Suprapubic skin (tissue), 4 donors: ENCODE results near the gene ZNF124. TPM values are rescaled to one million over a fixed set of nuclear protein-coding genes. Genes with fewer than 3 reads are reported as not detected.
"Not testable (repeated sequence)": the region's sequence is repeated elsewhere in the genome, so short reads cannot be mapped to it uniquely, and the experiment has no call there.

Experiments
- DNase-seq, 2 donors: peaks; one replicate each; pipeline ENCODE4 v3.0.0-alpha.2; 2019; ENCODE audit warnings: low spot score in 2 of 2
- H3K27ac ChIP-seq: fragments of 200-600 bp; sonication (generic); one replicate; pipeline ENCODE4 v1.5.1; 2019
- H3K27me3 ChIP-seq: fragments of 200-600 bp; sonication (generic); one replicate; pipeline ENCODE4 v1.5.1; 2019
- H3K36me3 ChIP-seq: fragments of 200-600 bp; sonication (generic); one replicate; pipeline ENCODE4 v1.5.1; 2019
- H3K4me1 ChIP-seq: fragments of 200-600 bp; sonication (generic); one replicate; pipeline ENCODE4 v1.5.1; 2019
- H3K4me3 ChIP-seq: fragments of 200-600 bp; sonication (generic); one replicate; pipeline ENCODE4 v1.5.1; 2019; ENCODE audit warnings: mild to moderate bottlenecking
- H3K9me3 ChIP-seq: fragments of 200-600 bp; sonication (generic); one replicate; pipeline ENCODE4 v1.5.1; 2019
- CTCF ChIP-seq, 2 donors: fragments of 200-600 bp in 1 of 2; fragments of 450-650 bp in 1 of 2; sonication (generic) in 1 of 2; IDR thresholded peaks; one replicate each; pipeline ENCODE4 v1.5.1; 2016 to 2019; ENCODE audit warnings: antibody characterized with exemption in 2 of 2, mild to moderate bottlenecking in 1 of 2, moderate library complexity in 1 of 2
- EP300 ChIP-seq: sonication (generic); formaldehyde crosslinking; IDR thresholded peaks from one replicate; pipeline ENCODE4 v1.6.1; 2017; ENCODE audit warnings: antibody characterized with exemption
- POLR2A ChIP-seq, 2 donors: fragments of 450-650 bp; IDR thresholded peaks; one replicate each; pipeline ENCODE4 v1.6.1; 2017; ENCODE audit warnings: antibody characterized with exemption in 2 of 2, mild to moderate bottlenecking in 2 of 2, moderate library complexity in 2 of 2
- POLR2AphosphoS5 ChIP-seq, 3 donors: sonication (generic); formaldehyde crosslinking; IDR thresholded peaks; one replicate each; pipeline ENCODE4 v1.6.1; 2017; ENCODE audit warnings: antibody characterized with exemption in 3 of 3
- WGBS: methylation state at CpG from one replicate; pipeline ENCODE4 v1.1.5; 2018; 5-methylcytosine and 5-hydroxymethylcytosine counted together
- total RNA-seq, 4 donors: library from RNA; depleted of rRNA; stranded (reverse); fragments of >200 nt; gene quantifications; one replicate each; pipeline ENCODE4 v1.1.0, GENCODE V29; 2016

The ZNF124 gene
- total RNA-seq, 4 donors from 2014 or later = 12.6 to 15.1 (median 14.4) TPM

GRCh38 chr1:247121382-247121781 lies 50.4 kb downstream of the ZNF124 start:
- H3K36me3 ChIP-seq = no peaks in the 10 kb centered on the region
- TF ChIP-seq EP300 (no peak), POLR2A (IDR thresholded peaks at IDR 0.05) (no peak), POLR2AphosphoS5 (IDR thresholded peaks at IDR 0.05) (no peak), CTCF (IDR thresholded peaks at IDR 0.05) (no peak)
- no peaks in the 10 kb centered on the region for H3K27me3 ChIP-seq
- no peak overlapping the region for H3K27ac ChIP-seq
- WGBS = 77% methylated on average over 6 of the region's 6 CpGs
- no peak overlapping the region for H3K4me3 ChIP-seq
- no peaks in the 10 kb centered on the region for H3K9me3 ChIP-seq
- no peak for DNase-seq
- H3K4me1 ChIP-seq = no peaks in the 10 kb centered on the region

- H3K4me1 ChIP-seq, H3K4me3 ChIP-seq, H3K36me3 ChIP-seq, H3K9me3 ChIP-seq, H3K27me3 ChIP-seq, H3K27ac ChIP-seq, DNase-seq: not testable (repeated sequence)
- 93% methylated on average over 4 of the region's 4 CpGs for WGBS
Observed at GRCh38 chr1:247120408-247120668, 51.5 kb downstream of the ZNF124 start.

GRCh38 chr1:247119600-247120407 lies 52.0 kb downstream of the ZNF124 start:
- Histone ChIP-seq H3K27ac (no peak overlapping the region), H3K27me3 (no peaks in the 10 kb centered on the region), H3K4me1 (no peaks in the 10 kb centered on the region), H3K9me3 (no peaks in the 10 kb centered on the region), H3K4me3 (no peak overlapping the region), H3K36me3 (no peaks in the 10 kb centered on the region)
- DNase-seq = no peak
- TF ChIP-seq POLR2AphosphoS5 (IDR thresholded peaks at IDR 0.05) (no peak), CTCF (IDR thresholded peaks at IDR 0.05) (no peak), EP300 (no peak), POLR2A (IDR thresholded peaks at IDR 0.05) (no peak)
- 96% methylated on average over 9 of the region's 22 CpGs for WGBS

- Histone ChIP-seq H3K27me3 (no peaks in the 10 kb centered on the region), H3K27ac (no peak overlapping the region), H3K9me3 (no peaks in the 10 kb centered on the region), H3K36me3 (no peaks in the 10 kb centered on the region), H3K4me3 (no peak overlapping the region), H3K4me1 (no peaks in the 10 kb centered on the region)
- 66% methylated on average over 3 of the region's 11 CpGs for WGBS
- TF ChIP-seq CTCF (IDR thresholded peaks at IDR 0.05) = no peak
- DNase-seq = no peak
Observed at GRCh38 chr1:247118946-247119446, 52.8 kb downstream of the ZNF124 start.

GRCh38 chr1:247115545-247115944 lies 56.3 kb downstream of the ZNF124 start:
- H3K9me3 ChIP-seq = no peaks in the 10 kb centered on the region
- H3K27ac ChIP-seq = no peak overlapping the region
- H3K4me1 ChIP-seq = peaks cover 20% of the 10 kb centered on the region
- no peak for DNase-seq
- H3K36me3 ChIP-seq = no peaks in the 10 kb centered on the region
- WGBS = 98% methylated on average over 6 of the region's 12 CpGs
- TF ChIP-seq CTCF (IDR thresholded peaks at IDR 0.05) (no peak), POLR2A (IDR thresholded peaks at IDR 0.05) (no peak)
- H3K27me3 ChIP-seq = no peaks in the 10 kb centered on the region
- no peak overlapping the region for H3K4me3 ChIP-seq

GRCh38 chr1:247115141-247115510 lies 56.7 kb downstream of the ZNF124 start:
- H3K27me3 ChIP-seq = no peaks in the 10 kb centered on the region
- H3K4me1 ChIP-seq = peaks cover 22% of the 10 kb centered on the region
- H3K36me3 ChIP-seq = no peaks in the 10 kb centered on the region
- 80% methylated on average over 6 of the region's 7 CpGs for WGBS
- no peak overlapping the region for H3K4me3 ChIP-seq
- TF ChIP-seq EP300 (no peak), POLR2A (IDR thresholded peaks at IDR 0.05) (no peak), CTCF (IDR thresholded peaks at IDR 0.05) (no peak), POLR2AphosphoS5 (IDR thresholded peaks at IDR 0.05) (no peak)
- no peak for DNase-seq
- no peak overlapping the region for H3K27ac ChIP-seq
- H3K9me3 ChIP-seq = no peaks in the 10 kb centered on the region
